Parathyroid adenoma (tissue), 2 donors: ENCODE results near the gene PRND.
A peak's percentile ranks its signal among the peaks of the same experiment; 100 is the strongest.

Experiments
- H2AFZ ChIP-seq: fragments of 300-600 bp; sonication (generic); one replicate; pipeline ENCODE4 v1.7.0; 2017; ENCODE audit warnings: antibody characterized with exemption, mild to moderate bottlenecking
- H3K27ac ChIP-seq: fragments of 300-600 bp; sonication (generic); one replicate; pipeline ENCODE4 v1.7.0; 2017
- H3K27me3 ChIP-seq: fragments of 300-600 bp; sonication (generic); one replicate; pipeline ENCODE4 v1.7.0; 2017; ENCODE audit warnings: low read length; ENCODE audit not compliant: control insufficient read depth, insufficient read depth
- H3K36me3 ChIP-seq: fragments of 300-600 bp; sonication (generic); one replicate; pipeline ENCODE4 v1.7.0; 2017; ENCODE audit warnings: low read length; ENCODE audit not compliant: control insufficient read depth, insufficient read depth
- H3K4me1 ChIP-seq: fragments of 300-600 bp; sonication (generic); one replicate; pipeline ENCODE4 v1.7.0; 2017; ENCODE audit warnings: control low read depth
- H3K4me2 ChIP-seq: fragments of 300-600 bp; sonication (generic); one replicate; pipeline ENCODE4 v1.7.0; 2017; ENCODE audit warnings: low read length
- H3K4me3 ChIP-seq: fragments of 300-600 bp; sonication (generic); one replicate; pipeline ENCODE4 v1.7.0; 2017; ENCODE audit warnings: low read depth, low read length
- H3K79me2 ChIP-seq: fragments of 300-600 bp; sonication (generic); one replicate; pipeline ENCODE4 v1.7.0; 2017; ENCODE audit warnings: control low read depth
- H3K9ac ChIP-seq: fragments of 300-600 bp; sonication (generic); one replicate; pipeline ENCODE4 v1.7.0; 2017; ENCODE audit warnings: mild to moderate bottlenecking
- H3K9me3 ChIP-seq: fragments of 300-600 bp; sonication (generic); one replicate; pipeline ENCODE4 v1.7.0; 2017; ENCODE audit warnings: low read length; ENCODE audit not compliant: control insufficient read depth
- CTCF ChIP-seq: fragments of 300-600 bp; sonication (generic); IDR thresholded peaks from one replicate; pipeline ENCODE4 v1.7.0; 2017; ENCODE audit warnings: antibody characterized with exemption, mild to moderate bottlenecking
- donor health status: primary hyperparathyroidism.

The PRND gene

DNA sequence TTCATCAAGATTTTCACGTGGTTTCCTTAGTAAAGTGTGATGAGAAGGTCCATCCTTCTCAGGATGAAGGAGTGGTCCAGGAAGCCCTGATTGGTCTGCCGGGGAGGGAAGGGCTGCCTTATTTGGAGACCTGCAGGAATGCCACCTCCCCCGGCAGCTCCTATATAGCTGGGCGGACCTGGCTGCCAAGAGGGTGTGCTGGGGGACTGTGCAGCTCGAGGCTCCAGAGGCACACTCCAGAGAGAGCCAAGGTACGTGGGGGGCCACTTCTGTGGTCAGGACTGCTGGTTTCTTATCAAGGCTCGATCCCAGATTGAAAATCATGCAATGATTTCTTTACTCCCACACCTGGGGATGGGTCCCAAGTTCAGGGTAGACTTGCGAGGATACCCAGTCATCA lies at the start of gene PRND:
TSS of gene PRND (plus strand) at position 191 of the 400 bp plus-strand sequence. CDS start 2,643 bp downstream, outside the sequence.
- Histone ChIP-seq H3K9me3 (no peaks in the 10 kb centered on the region), H3K79me2 (no peaks in the 10 kb centered on the region), H2AFZ (peak within 1 kb of the TSS; percentile 89), H3K27me3 (no peaks in the 10 kb centered on the region), H3K4me3 (peak within 1 kb of the TSS; percentile 3), H3K27ac (no peak within 1 kb of the TSS), H3K36me3 (no peaks in the 10 kb centered on the region), H3K9ac (no peak within 1 kb of the TSS), H3K4me2 (peak within 1 kb of the TSS; percentile 43), H3K4me1 (no peaks in the 10 kb centered on the region)
- no peak for TF ChIP-seq CTCF

DNA sequence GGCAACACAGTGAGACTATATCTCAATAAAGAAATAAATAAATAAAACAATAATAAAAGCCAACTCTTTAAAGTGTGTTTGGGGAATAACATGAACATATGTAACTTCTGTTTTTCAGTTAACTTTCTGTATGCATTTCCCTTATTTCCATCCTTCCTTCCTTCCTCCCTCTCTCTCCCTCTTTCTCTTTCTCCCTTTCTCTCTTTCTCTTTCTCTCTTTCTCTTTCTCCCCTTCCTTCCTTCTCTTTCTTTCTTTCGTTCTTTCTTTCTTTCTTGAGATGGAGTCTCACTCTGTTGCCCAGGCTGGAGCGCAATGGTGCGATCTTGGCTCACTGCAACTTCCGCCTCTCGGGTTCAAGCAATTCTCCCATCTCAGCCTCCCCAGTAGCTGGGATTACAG lies 48.8 kb upstream of the PRND start:
- peaks cover 5% of the 10 kb centered on the region for H3K4me1 ChIP-seq
- H3K27me3 ChIP-seq = no peaks in the 10 kb centered on the region
- no peak overlapping the region for H3K9ac ChIP-seq
- no peak overlapping the region for H3K27ac ChIP-seq
- no peak overlapping the region for H2AFZ ChIP-seq
- H3K9me3 ChIP-seq = no peaks in the 10 kb centered on the region
- no peak overlapping the region for H3K4me2 ChIP-seq
- no peaks in the 10 kb centered on the region for H3K79me2 ChIP-seq
- no peaks in the 10 kb centered on the region for H3K36me3 ChIP-seq
- no peak for TF ChIP-seq CTCF
- no peak overlapping the region for H3K4me3 ChIP-seq

- Histone ChIP-seq H2AFZ (no peak overlapping the region), H3K27ac (no peak overlapping the region), H3K4me1 (peaks cover 5% of the 10 kb centered on the region), H3K27me3 (no peaks in the 10 kb centered on the region), H3K9ac (no peak overlapping the region), H3K9me3 (no peaks in the 10 kb centered on the region), H3K4me2 (no peak overlapping the region), H3K79me2 (no peaks in the 10 kb centered on the region), H3K36me3 (no peaks in the 10 kb centered on the region), H3K4me3 (no peak overlapping the region)
- TF ChIP-seq CTCF = no peak
These were observed 48.2 kb upstream of the PRND start for GRCh38 chr20:4673371-4674001.

DNA sequence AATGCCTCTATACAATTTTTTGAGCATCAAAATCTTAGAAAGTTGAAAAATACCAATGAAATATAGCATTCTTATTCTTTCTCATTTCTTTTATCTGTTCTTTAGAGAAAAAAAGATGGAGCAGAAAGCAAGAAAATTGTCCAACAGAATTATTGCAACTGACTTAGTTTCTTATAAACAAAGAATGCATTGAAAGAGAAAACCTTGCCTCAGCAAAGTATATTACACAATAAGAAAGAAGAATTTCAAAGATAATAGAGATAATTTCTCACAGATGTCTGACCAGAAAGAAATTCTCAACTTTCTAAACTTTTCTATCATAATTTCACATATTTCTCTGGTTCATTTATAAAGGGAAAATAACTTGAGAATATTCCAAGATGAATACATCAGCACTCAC lies 47.0 kb upstream of the PRND start:
- TF ChIP-seq CTCF = no peak
- H2AFZ ChIP-seq = no peak overlapping the region
- H3K9me3 ChIP-seq = no peaks in the 10 kb centered on the region
- no peak overlapping the region for H3K27ac ChIP-seq
- no peak overlapping the region for H3K9ac ChIP-seq
- H3K27me3 ChIP-seq = no peaks in the 10 kb centered on the region
- H3K36me3 ChIP-seq = no peaks in the 10 kb centered on the region
- H3K4me3 ChIP-seq = no peak overlapping the region
- H3K79me2 ChIP-seq = no peaks in the 10 kb centered on the region
- peaks cover 5% of the 10 kb centered on the region for H3K4me1 ChIP-seq
- no peak overlapping the region for H3K4me2 ChIP-seq

- TF ChIP-seq CTCF = no peak
These were observed 43.9 kb upstream of the PRND start for GRCh38 chr20:4677846-4678245.

More at GRCh38 chr20:4677846-4678245, 43.9 kb upstream of the PRND start:
- H2AFZ ChIP-seq = no peak overlapping the region
- H3K79me2 ChIP-seq = no peaks in the 10 kb centered on the region
- peaks cover 5% of the 10 kb centered on the region for H3K4me1 ChIP-seq
- no peaks in the 10 kb centered on the region for H3K27me3 ChIP-seq
- no peaks in the 10 kb centered on the region for H3K36me3 ChIP-seq
- H3K4me2 ChIP-seq = no peak overlapping the region
- no peak overlapping the region for H3K4me3 ChIP-seq
- no peak overlapping the region for H3K27ac ChIP-seq
- no peaks in the 10 kb centered on the region for H3K9me3 ChIP-seq
- no peak overlapping the region for H3K9ac ChIP-seq
